ENCODE data around the gene FYN. TPM values are rescaled to one million over a fixed set of nuclear protein-coding genes. Genes with fewer than 3 reads are reported as not detected.
"Not testable (repeated sequence)": the region's sequence is repeated elsewhere in the genome, so short reads cannot be mapped to it uniquely, and the experiment has no call there.

The FYN gene
- total and polyA plus RNA-seq, 9 of the 15 experiments (the other 6 are each of a cell fraction or from before 2014, with no cell fraction given), result 2.9 to 22.1 (median 11.4) TPM

GRCh38 chr6:111886793-111887192 lies 13.5 kb upstream of the FYN start:
- H3K36me3 ChIP-seq (ENCODE audit: control insufficient read depth, insufficient read depth, low read length); H4K20me1 ChIP-seq (replicated peaks; ENCODE audit: control insufficient read depth, insufficient read depth, low read length); H3K4me3 ChIP-seq; H3K27ac ChIP-seq (ENCODE audit: extremely low read depth, low read depth, low read length); CTCF ChIA-PET (ENCODE audit: low intra/inter-chr PET ratio); H3K4me2 ChIP-seq (ENCODE audit: insufficient read depth, low read length); DNase-seq (ENCODE audit: extremely low read depth in 1 of 4, low spot score in 3 of 4); H2AFZ ChIP-seq (ENCODE audit: low read depth, low read length); H3K79me2 ChIP-seq (ENCODE audit: control insufficient read depth, insufficient read depth, low read length); H3K9ac ChIP-seq (ENCODE audit: insufficient read depth in 1 of 2, low read depth in 2 of 2, low read length in 2 of 2); ATAC-seq; H3K27me3 ChIP-seq (ENCODE audit: control insufficient read depth in 2 of 2, insufficient read depth in 2 of 2, low read length in 2 of 2); POLR2A ChIA-PET; FAIRE-seq; H3K9me3 ChIP-seq (replicated peaks; ENCODE audit: control insufficient read depth, insufficient read depth, low read depth, low read length); intact Hi-C loops (cut with micrococcal nuclease); in situ Hi-C loops (cut with MboI); BruUV-seq (replicated peaks); H3K4me1 ChIP-seq (replicated peaks in 1 of 2; ENCODE audit: control insufficient read depth in 2 of 2, insufficient read depth in 2 of 2, low read length in 2 of 2); H3K9me1 ChIP-seq (ENCODE audit: control insufficient read depth, insufficient read depth, low read length): not testable (repeated sequence)
- 5% methylated on average over 2 of the region's 2 CpGs for WGBS (ENCODE audit: insufficient coverage, low coverage, missing lambda C conversion rate)

GRCh38 chr6:111885373-111886027 lies 12.2 kb upstream of the FYN start:
- Histone ChIP-seq H3K27ac (ENCODE audit: extremely low read depth, low read depth, low read length) (no peak overlapping the region), H3K4me1 (replicated peaks in 1 of 2; ENCODE audit: control insufficient read depth in 2 of 2, insufficient read depth in 2 of 2, low read length in 2 of 2) (no peaks in the 10 kb centered on the region), H3K27me3 (ENCODE audit: control insufficient read depth in 2 of 2, insufficient read depth in 2 of 2, low read length in 2 of 2) (no peaks in the 10 kb centered on the region; a peak in 2 of 5 replicates), H3K9me1 (ENCODE audit: control insufficient read depth, insufficient read depth, low read length) (no peaks in the 10 kb centered on the region), H3K36me3 (ENCODE audit: control insufficient read depth, insufficient read depth, low read length) (no peaks in the 10 kb centered on the region), H4K20me1 (replicated peaks; ENCODE audit: control insufficient read depth, insufficient read depth, low read length) (no peaks in the 10 kb centered on the region), H3K4me2 (ENCODE audit: insufficient read depth, low read length) (no peak overlapping the region), H2AFZ (ENCODE audit: low read depth, low read length) (no peak overlapping the region), H3K79me2 (ENCODE audit: control insufficient read depth, insufficient read depth, low read length) (no peaks in the 10 kb centered on the region), H3K4me3 (no peak overlapping the region), H3K9ac (ENCODE audit: insufficient read depth in 1 of 2, low read depth in 2 of 2, low read length in 2 of 2) (no peak overlapping the region), H3K9me3 (replicated peaks; ENCODE audit: control insufficient read depth, insufficient read depth, low read depth, low read length) (no peaks in the 10 kb centered on the region)
- TF ChIP-seq CTBP1 (IDR thresholded peaks at IDR 0.05; ENCODE audit: borderline replicate concordance) (no peak), RBM25 (IDR thresholded peaks at IDR 0.05; ENCODE audit: low read depth, low read length, severe bottlenecking) (peak; percentile 44)
- ATAC-seq (no peak), DNase-seq (ENCODE audit: extremely low read depth in 1 of 4, low spot score in 3 of 4) (no peak), FAIRE-seq (no peak)
- intact Hi-C loops (cut with micrococcal nuclease), result no loop called here
- WGBS (ENCODE audit: insufficient coverage, low coverage, missing lambda C conversion rate), result 9% methylated on average over 3 of the region's 3 CpGs
- ChIA-PET CTCF (ENCODE audit: low intra/inter-chr PET ratio) (no interaction called here), POLR2A (interaction anchor here (0.8 to 1.2 kb wide), 2 partner anchors 13 to 53 kb away, joined by 3 to 5 read pairs; no protein-coding TSS in a partner anchor)
- in situ Hi-C loops (cut with MboI), result no loop called here
- BruUV-seq (replicated peaks), result no TSS peak

Data from K562 (cell line).